Measurements from ENCODE around the gene PLG.
"Not testable (repeated sequence)": the region's sequence is repeated elsewhere in the genome, so short reads cannot be mapped to it uniquely, and the experiment has no call there.

Gene PLG

GRCh38 chr6:160775792-160776580, 73.9 kb downstream of the PLG start:
- no peak for DNase-seq (ENCODE audit: low spot score)

GRCh38 chr6:160779095-160779494, 77.1 kb downstream of the PLG start:
- DNase-seq (ENCODE audit: low spot score) = not testable (repeated sequence)

GRCh38 chr6:160780656-160781055, 78.6 kb downstream of the PLG start:
- DNase-seq (ENCODE audit: low spot score) = not testable (repeated sequence)

- no peak for DNase-seq (ENCODE audit: low spot score)
These were observed 79.3 kb downstream of the PLG start for GRCh38 chr6:160781298-160781697.

- DNase-seq (ENCODE audit: low spot score) = no peak
These were observed 80.2 kb downstream of the PLG start for GRCh38 chr6:160782228-160782627.

GRCh38 chr6:160783741-160784140, 81.7 kb downstream of the PLG start:
- DNase-seq (ENCODE audit: low spot score) = no peak

- not testable (repeated sequence) for DNase-seq (ENCODE audit: low spot score)
These were observed 86.1 kb downstream of the PLG start for GRCh38 chr6:160788126-160788525.

GRCh38 chr6:160788806-160789205, 86.8 kb downstream of the PLG start:
- DNase-seq (ENCODE audit: low spot score) = no peak

GRCh38 chr6:160789263-160790027, 87.4 kb downstream of the PLG start:
- no peak for DNase-seq (ENCODE audit: low spot score)

- DNase-seq (ENCODE audit: low spot score) = no peak
These were observed 88.2 kb downstream of the PLG start for GRCh38 chr6:160790028-160790792.

GRCh38 chr6:160791459-160791858, 89.4 kb downstream of the PLG start:
- no peak for DNase-seq (ENCODE audit: low spot score)

GRCh38 chr6:160791981-160792418, 90.0 kb downstream of the PLG start:
- no peak for DNase-seq (ENCODE audit: low spot score)

GRCh38 chr6:160792708-160793107, 90.7 kb downstream of the PLG start:
- DNase-seq (ENCODE audit: low spot score) = no peak

GRCh38 chr6:160793652-160794051, 91.6 kb downstream of the PLG start:
- no peak for DNase-seq (ENCODE audit: low spot score)

- no peak for DNase-seq (ENCODE audit: low spot score)
These were observed 93.7 kb downstream of the PLG start for GRCh38 chr6:160795721-160796120.

- no peak for DNase-seq (ENCODE audit: low spot score)
These were observed 96.6 kb downstream of the PLG start for GRCh38 chr6:160798625-160799024.

GRCh38 chr6:160799801-160800506, 97.9 kb downstream of the PLG start:
- DNase-seq (ENCODE audit: low spot score) = no peak

GRCh38 chr6:160801418-160801817, 99.4 kb downstream of the PLG start:
- no peak for DNase-seq (ENCODE audit: low spot score)

GRCh38 chr6:160802049-160802448, 100.0 kb downstream of the PLG start:
- not testable (repeated sequence) for DNase-seq (ENCODE audit: low spot score)

Data from hematopoietic multipotent progenitor cell treated with erythropoietin and hydrocortisone succinate and interleukin-3 and kit ligand, for 17 days (in vitro differentiated cells).